GM23338 (cell line): ENCODE data around the gene AVPR1B. TPM values are rescaled to one million over a fixed set of nuclear protein-coding genes. Genes with fewer than 3 reads are reported as not detected.

Experiments used
- ATAC-seq: fragments of 200-7000 bp; cut with Tn5 transposase; 3 replicates; pipeline ENCODE4 v1.9.1; 2020
- DNase-seq: peaks from one replicate; pipeline ENCODE4 v3.0.0-alpha.2; 2015; ENCODE audit warnings: low spot score
- H2AFZ ChIP-seq: fragments of 200-600 bp; sonication (generic); 2 replicates; pipeline ENCODE4 v1.8.0; 2016; ENCODE audit warnings: antibody characterized with exemption, mild to moderate bottlenecking, moderate library complexity
- H3F3A ChIP-seq: fragments of 200-600 bp; sonication (generic); replicated peaks from 2 replicates; pipeline ENCODE4 v1.8.0; 2017; ENCODE audit warnings: antibody characterized with exemption, mixed run types, low read depth
- H3K27ac ChIP-seq: fragments of 200-600 bp; sonication (generic); 2 replicates; pipeline ENCODE4 v1.6.1; 2016; ENCODE audit warnings: low read depth
- H3K27me3 ChIP-seq: fragments of 200-600 bp; sonication (generic); 2 replicates; pipeline ENCODE4 v1.8.0; 2016; ENCODE audit warnings: mild to moderate bottlenecking, mixed run types, moderate library complexity; ENCODE audit not compliant: insufficient read depth
- H3K36me3 ChIP-seq: fragments of 200-600 bp; sonication (generic); 2 replicates; pipeline ENCODE4 v1.8.0; 2016; ENCODE audit warnings: mild to moderate bottlenecking; ENCODE audit not compliant: insufficient read depth
- H3K4me1 ChIP-seq: fragments of 200-600 bp; sonication (generic); 2 replicates; pipeline ENCODE4 v1.8.0; 2016; ENCODE audit warnings: mild to moderate bottlenecking, moderate library complexity; ENCODE audit not compliant: insufficient read depth
- H3K4me2 ChIP-seq: fragments of 200-600 bp; sonication (generic); 2 replicates; pipeline ENCODE4 v1.7.1; 2017; ENCODE audit warnings: mixed run types
- H3K4me3 ChIP-seq: fragments of 200-600 bp; sonication (generic); 2 replicates; pipeline ENCODE4 v1.6.1; 2016; ENCODE audit warnings: mixed run types
- H3K79me2 ChIP-seq: fragments of 200-600 bp; sonication (generic); replicated peaks from 2 replicates; pipeline ENCODE4 v1.8.0; 2017; ENCODE audit warnings: mild to moderate bottlenecking; ENCODE audit not compliant: insufficient read depth
- H3K9me2 ChIP-seq: fragments of 200-600 bp; sonication (generic); 2 replicates; pipeline ENCODE4 v1.8.0; 2017; ENCODE audit not compliant: insufficient read depth
- H4K20me1 ChIP-seq: fragments of 200-600 bp; sonication (generic); replicated peaks from 2 replicates; pipeline ENCODE4 v1.8.0; 2017; ENCODE audit warnings: mild to moderate bottlenecking; ENCODE audit not compliant: insufficient read depth
- H3K27ac Mint-ChIP-seq: 2 replicates; pipeline ENCODE4 v1.8.0; 2020; ENCODE audit warnings: inconsistent platforms, mild to moderate bottlenecking, moderate library complexity, mixed read lengths
- H3K27me3 Mint-ChIP-seq: 3 replicates; pipeline ENCODE4 v1.8.0; 2022; ENCODE audit warnings: low read depth, mild to moderate bottlenecking, moderate library complexity, mixed read lengths, inconsistent platforms; ENCODE audit not compliant: insufficient read depth, poor library complexity
- H3K36me3 Mint-ChIP-seq: 3 replicates; pipeline ENCODE4 v1.8.0; 2021; ENCODE audit warnings: low read depth, mild to moderate bottlenecking, inconsistent platforms, moderate library complexity, mixed read lengths
- H3K4me1 Mint-ChIP-seq: 3 replicates; pipeline ENCODE4 v1.8.0; 2020; ENCODE audit warnings: mild to moderate bottlenecking, inconsistent platforms, mixed read lengths
- H3K4me3 Mint-ChIP-seq: 3 replicates; pipeline ENCODE4 v1.8.0; 2021; ENCODE audit warnings: moderate library complexity, mild to moderate bottlenecking, inconsistent platforms, mixed read lengths
- H3K9me3 Mint-ChIP-seq: 3 replicates; pipeline ENCODE4 v1.8.0; 2020; ENCODE audit warnings: moderate library complexity, mild to moderate bottlenecking, inconsistent platforms, mixed read lengths
- CREB1 ChIP-seq: fragments of 250-450 bp; sonication (Bioruptor Pico); IDR thresholded peaks from 2 replicates; pipeline ENCODE4 v1.5.0; 2020; ENCODE audit warnings: low read depth, mild to moderate bottlenecking, moderate library complexity
- EZH2 ChIP-seq: fragments of 200-600 bp; sonication (generic); IDR thresholded peaks from one replicate; pipeline ENCODE4 v1.8.0; 2017; ENCODE audit warnings: antibody characterized with exemption, mild to moderate bottlenecking, low read depth; ENCODE audit not compliant: unreplicated experiment
- EZH2phosphoT487 ChIP-seq: fragments of 200-600 bp; sonication (generic); IDR thresholded peaks from one replicate; pipeline ENCODE4 v1.8.1; 2018; ENCODE audit warnings: antibody characterized with exemption; ENCODE audit not compliant: unreplicated experiment
- JUNB ChIP-seq: IDR thresholded peaks from one replicate; pipeline ENCODE4 v1.6.1; 2016; ENCODE audit warnings: antibody characterized with exemption; ENCODE audit not compliant: unreplicated experiment
- NANOG ChIP-seq: IDR thresholded peaks from 2 replicates; pipeline ENCODE4 v1.6.1; 2016; ENCODE audit warnings: antibody characterized with exemption, borderline replicate concordance
- POLR2AphosphoS5 ChIP-seq: IDR thresholded peaks from 2 replicates; pipeline ENCODE4 v1.6.1; 2016; ENCODE audit warnings: antibody characterized with exemption, low read depth
- STAT1 ChIP-seq: IDR thresholded peaks from one replicate; pipeline ENCODE4 v1.6.1; 2016; ENCODE audit warnings: antibody characterized with exemption; ENCODE audit not compliant: unreplicated experiment
- ZNF114 ChIP-seq: fragments of 250-450 bp; sonication (Bioruptor Pico); IDR thresholded peaks from 2 replicates; pipeline ENCODE4 v1.5.0; 2020; ENCODE audit warnings: mild to moderate bottlenecking, moderate library complexity
- ZNF331 ChIP-seq: fragments of 250-450 bp; sonication (Bioruptor Pico); IDR thresholded peaks from 2 replicates; pipeline ENCODE4 v1.5.0; 2020; ENCODE audit warnings: low read depth, mild to moderate bottlenecking, moderate library complexity
- polyA plus RNA-seq: library from polyadenylated mRNA; unstranded; fragments of >200 nt; fragmentation: Nextera tagmentation; extraction: Ambion mirVana; gene quantifications from 2 replicates; pipeline ENCODE4 v1.2.1, GENCODE V29; 2016
- total RNA-seq: library from RNA; depleted of rRNA; stranded (reverse); fragments of >200 nt; shearing (Covaris generic); gene quantifications from 2 replicates; pipeline ENCODE4 v1.2.3, GENCODE V29; 2014
- TF ChIP-seq, protein P1 (sequence below): IDR thresholded peaks from one replicate; pipeline ENCODE4 v1.6.1; 2018; ENCODE audit warnings: antibody characterized with exemption; ENCODE audit not compliant: unreplicated experiment
- TF ChIP-seq, protein P2 (sequence below): IDR thresholded peaks from 2 replicates; pipeline ENCODE4 v1.6.1; 2016; ENCODE audit warnings: antibody characterized with exemption

The AVPR1B gene
- total and polyA plus RNA-seq, 2 experiments from 2014 or later: 0.24 to 0.52 TPM

DNA sequence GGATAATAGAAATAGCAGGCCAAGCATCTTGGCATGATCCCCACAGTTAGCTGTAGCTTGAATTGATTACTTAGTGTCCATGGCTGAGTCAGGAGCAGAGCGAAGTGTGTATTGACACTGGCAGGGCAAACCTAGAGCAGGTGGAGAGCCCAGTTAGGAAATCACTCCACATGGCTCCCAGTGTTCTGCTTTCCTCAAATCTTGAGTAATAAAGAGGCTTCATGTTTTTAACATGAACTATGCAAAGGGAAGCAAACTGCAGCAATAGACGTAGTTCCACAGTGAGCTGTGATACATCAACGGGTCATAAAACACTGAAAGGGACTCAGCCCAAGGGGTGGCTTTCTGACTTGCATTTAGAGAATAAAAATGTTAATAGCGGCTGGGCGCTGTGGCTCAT is 35.3 kb downstream of the AVPR1B start:
- Mint-ChIP-seq H3K27ac (no peak overlapping the region), H3K4me3 (no peak overlapping the region), H3K27me3 (no peaks in the 10 kb centered on the region), H3K9me3 (no peaks in the 10 kb centered on the region), H3K36me3 (no peaks in the 10 kb centered on the region), H3K4me1 (peaks cover 8% of the 10 kb centered on the region)
- Histone ChIP-seq H3K4me2 (no peak overlapping the region), H3K27me3 (no peaks in the 10 kb centered on the region), H3K36me3 (no peaks in the 10 kb centered on the region), H4K20me1 (no peaks in the 10 kb centered on the region), H3K27ac (no peak overlapping the region), H3K4me3 (no peak overlapping the region), H3K9me2 (no peaks in the 10 kb centered on the region), H3F3A (no peaks in the 10 kb centered on the region), H2AFZ (no peak overlapping the region), H3K4me1 (peaks cover 3% of the 10 kb centered on the region; the same call in 1 of the 2 replicates), H3K79me2 (no peaks in the 10 kb centered on the region)
- DNase-seq: no peak
- no peak for TF ChIP-seq EZH2phosphoT487
- ATAC-seq: no peak

DNA sequence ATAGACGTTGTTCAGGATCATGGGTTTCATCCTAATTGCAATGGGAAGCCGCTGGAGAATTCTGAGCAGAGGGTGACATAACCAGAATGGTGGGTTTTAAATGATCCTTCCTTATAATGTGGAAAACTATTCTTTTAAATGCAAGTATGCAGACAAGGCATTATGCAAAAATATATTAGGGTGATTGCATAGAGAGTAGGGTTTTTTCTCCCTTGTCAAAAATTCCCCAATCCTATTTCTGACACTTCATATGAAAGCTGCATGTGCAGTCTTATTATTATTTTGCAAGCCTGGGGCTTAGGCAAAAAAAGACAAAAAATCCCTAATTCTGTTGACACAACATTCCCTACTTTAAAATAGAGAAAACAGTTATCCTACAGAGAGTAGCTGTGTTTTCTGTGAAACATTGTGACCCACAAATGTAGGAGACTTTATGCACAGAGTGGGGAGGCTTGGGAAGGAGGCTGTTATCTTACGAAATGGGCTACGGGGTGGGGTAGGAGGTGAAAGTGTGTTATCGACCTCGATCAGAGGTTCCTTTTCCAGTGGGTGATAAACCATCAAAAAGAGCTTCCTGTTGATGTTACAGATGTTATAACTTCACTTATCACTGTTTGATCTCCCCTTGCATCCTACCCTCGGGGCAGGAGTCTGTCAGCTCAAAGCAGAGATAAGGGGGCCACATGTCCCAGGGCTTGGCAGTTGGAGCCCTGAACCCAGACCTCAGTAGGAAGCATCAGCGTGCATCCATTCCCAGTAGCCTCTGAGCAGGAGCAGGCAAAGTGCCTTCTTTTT is 37.0 kb downstream of the AVPR1B start:
- Histone ChIP-seq H3K9me2 (no peaks in the 10 kb centered on the region), H3K4me1 (peaks cover 19% of the 10 kb centered on the region), H3K36me3 (no peaks in the 10 kb centered on the region), H3K79me2 (no peaks in the 10 kb centered on the region), H3K27me3 (no peaks in the 10 kb centered on the region), H3F3A (no peaks in the 10 kb centered on the region), H2AFZ (0 out of 2 replicates have a peak overlapping the region, but pooled peaks have one; percentile 56), H3K27ac (no peak overlapping the region), H3K4me3 (no peak overlapping the region), H3K4me2 (no peak overlapping the region), H4K20me1 (no peaks in the 10 kb centered on the region)
- ATAC-seq: no peak
- Mint-ChIP-seq H3K4me1 (peaks cover 20% of the 10 kb centered on the region), H3K36me3 (no peaks in the 10 kb centered on the region), H3K9me3 (no peaks in the 10 kb centered on the region), H3K27me3 (no peaks in the 10 kb centered on the region), H3K4me3 (no peak overlapping the region), H3K27ac (no peak overlapping the region)
- TF ChIP-seq NANOG (no peak), CREB1 (CRISPR knock-in tag) (no peak), JUNB (no peak), ZNF114 (CRISPR knock-in tag) (no peak), EZH2 (no peak), EZH2phosphoT487 (no peak), POLR2AphosphoS5 (no peak), ZNF331 (CRISPR knock-in tag) (no peak), STAT1 (no peak)
- TF ChIP-seq, protein P1, sequence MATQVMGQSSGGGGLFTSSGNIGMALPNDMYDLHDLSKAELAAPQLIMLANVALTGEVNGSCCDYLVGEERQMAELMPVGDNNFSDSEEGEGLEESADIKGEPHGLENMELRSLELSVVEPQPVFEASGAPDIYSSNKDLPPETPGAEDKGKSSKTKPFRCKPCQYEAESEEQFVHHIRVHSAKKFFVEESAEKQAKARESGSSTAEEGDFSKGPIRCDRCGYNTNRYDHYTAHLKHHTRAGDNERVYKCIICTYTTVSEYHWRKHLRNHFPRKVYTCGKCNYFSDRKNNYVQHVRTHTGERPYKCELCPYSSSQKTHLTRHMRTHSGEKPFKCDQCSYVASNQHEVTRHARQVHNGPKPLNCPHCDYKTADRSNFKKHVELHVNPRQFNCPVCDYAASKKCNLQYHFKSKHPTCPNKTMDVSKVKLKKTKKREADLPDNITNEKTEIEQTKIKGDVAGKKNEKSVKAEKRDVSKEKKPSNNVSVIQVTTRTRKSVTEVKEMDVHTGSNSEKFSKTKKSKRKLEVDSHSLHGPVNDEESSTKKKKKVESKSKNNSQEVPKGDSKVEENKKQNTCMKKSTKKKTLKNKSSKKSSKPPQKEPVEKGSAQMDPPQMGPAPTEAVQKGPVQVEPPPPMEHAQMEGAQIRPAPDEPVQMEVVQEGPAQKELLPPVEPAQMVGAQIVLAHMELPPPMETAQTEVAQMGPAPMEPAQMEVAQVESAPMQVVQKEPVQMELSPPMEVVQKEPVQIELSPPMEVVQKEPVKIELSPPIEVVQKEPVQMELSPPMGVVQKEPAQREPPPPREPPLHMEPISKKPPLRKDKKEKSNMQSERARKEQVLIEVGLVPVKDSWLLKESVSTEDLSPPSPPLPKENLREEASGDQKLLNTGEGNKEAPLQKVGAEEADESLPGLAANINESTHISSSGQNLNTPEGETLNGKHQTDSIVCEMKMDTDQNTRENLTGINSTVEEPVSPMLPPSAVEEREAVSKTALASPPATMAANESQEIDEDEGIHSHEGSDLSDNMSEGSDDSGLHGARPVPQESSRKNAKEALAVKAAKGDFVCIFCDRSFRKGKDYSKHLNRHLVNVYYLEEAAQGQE: no peak
- TF ChIP-seq, protein P2, sequence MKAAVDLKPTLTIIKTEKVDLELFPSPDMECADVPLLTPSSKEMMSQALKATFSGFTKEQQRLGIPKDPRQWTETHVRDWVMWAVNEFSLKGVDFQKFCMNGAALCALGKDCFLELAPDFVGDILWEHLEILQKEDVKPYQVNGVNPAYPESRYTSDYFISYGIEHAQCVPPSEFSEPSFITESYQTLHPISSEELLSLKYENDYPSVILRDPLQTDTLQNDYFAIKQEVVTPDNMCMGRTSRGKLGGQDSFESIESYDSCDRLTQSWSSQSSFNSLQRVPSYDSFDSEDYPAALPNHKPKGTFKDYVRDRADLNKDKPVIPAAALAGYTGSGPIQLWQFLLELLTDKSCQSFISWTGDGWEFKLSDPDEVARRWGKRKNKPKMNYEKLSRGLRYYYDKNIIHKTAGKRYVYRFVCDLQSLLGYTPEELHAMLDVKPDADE: no peak
- no peak for DNase-seq
